GM13977 (cell line): Measurements from ENCODE around the gene FBXW11.
A peak's percentile ranks its signal among the peaks of the same experiment; 100 is the strongest.

Experiments
- DNase-seq: peaks from one replicate; pipeline ENCODE4 v3.0.0; 2012; ENCODE audit warnings: low spot score
- in situ Hi-C: fragments of 300-500 bp; cut with MboI; formaldehyde crosslinking; loops from one replicate; pipeline ENCODE4 v1.12.0; 2022; ENCODE audit warnings: low sequenced_read_pairs, low pct_unique_long_range_greater_than_20kb, mixed read lengths, inconsistent platforms; ENCODE audit not compliant: unreplicated experiment
- TF ChIP-seq, protein P1 (sequence below): IDR thresholded peaks from 2 replicates; pipeline ENCODE4 v1.5.1; 2012; ENCODE audit warnings: mild to moderate bottlenecking, control low read depth; ENCODE audit not compliant: insufficient read depth; ENCODE audit errors: extremely low read depth, missing control alignments

The FBXW11 gene

DNA sequence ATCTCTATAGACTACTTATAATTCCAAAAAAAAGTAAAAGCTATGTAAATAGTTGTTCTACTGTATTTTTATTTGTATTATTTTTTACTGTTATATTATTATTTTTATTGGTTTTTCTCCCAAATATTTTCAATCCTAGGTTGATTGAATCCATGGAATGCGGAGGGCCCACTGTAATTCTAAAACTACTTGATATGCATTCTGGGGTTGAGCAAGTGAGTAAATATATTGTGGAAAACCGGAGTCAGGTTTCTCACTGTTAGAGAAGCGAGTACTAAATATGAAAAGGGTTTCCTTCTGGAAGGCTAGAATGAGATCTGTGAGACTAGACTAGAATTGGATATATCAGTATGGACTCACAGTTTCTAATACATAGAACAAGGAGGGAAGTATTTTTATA, 66.5 kb downstream of the FBXW11 start:
- in situ Hi-C loops = no loop called here
- TF ChIP-seq, protein P1, sequence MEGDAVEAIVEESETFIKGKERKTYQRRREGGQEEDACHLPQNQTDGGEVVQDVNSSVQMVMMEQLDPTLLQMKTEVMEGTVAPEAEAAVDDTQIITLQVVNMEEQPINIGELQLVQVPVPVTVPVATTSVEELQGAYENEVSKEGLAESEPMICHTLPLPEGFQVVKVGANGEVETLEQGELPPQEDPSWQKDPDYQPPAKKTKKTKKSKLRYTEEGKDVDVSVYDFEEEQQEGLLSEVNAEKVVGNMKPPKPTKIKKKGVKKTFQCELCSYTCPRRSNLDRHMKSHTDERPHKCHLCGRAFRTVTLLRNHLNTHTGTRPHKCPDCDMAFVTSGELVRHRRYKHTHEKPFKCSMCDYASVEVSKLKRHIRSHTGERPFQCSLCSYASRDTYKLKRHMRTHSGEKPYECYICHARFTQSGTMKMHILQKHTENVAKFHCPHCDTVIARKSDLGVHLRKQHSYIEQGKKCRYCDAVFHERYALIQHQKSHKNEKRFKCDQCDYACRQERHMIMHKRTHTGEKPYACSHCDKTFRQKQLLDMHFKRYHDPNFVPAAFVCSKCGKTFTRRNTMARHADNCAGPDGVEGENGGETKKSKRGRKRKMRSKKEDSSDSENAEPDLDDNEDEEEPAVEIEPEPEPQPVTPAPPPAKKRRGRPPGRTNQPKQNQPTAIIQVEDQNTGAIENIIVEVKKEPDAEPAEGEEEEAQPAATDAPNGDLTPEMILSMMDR = no peak

DNA sequence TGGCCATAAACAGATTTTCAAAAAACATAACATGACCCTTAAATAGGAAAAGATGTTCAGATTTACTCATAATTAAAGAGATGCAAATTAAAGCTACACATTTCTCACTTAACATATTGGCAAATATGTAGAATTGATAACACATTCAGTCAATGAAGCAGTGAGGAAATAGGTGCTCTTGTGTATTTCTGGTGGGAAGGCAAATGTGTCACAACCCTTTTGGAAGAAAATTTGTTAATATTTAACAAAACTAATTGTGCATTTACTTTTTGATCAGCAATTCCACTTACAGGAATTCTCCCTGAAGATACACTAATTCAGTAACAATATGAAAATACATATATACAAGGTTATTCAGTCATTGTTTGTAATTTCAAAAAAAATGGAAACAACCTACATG, 68.1 kb downstream of the FBXW11 start:
- TF ChIP-seq, protein P1 = no peak
- in situ Hi-C loops = no loop called here
- no peak for DNase-seq

More for the DNA sequence above, 66.5 kb downstream of the FBXW11 start:
- no peak for DNase-seq

DNA sequence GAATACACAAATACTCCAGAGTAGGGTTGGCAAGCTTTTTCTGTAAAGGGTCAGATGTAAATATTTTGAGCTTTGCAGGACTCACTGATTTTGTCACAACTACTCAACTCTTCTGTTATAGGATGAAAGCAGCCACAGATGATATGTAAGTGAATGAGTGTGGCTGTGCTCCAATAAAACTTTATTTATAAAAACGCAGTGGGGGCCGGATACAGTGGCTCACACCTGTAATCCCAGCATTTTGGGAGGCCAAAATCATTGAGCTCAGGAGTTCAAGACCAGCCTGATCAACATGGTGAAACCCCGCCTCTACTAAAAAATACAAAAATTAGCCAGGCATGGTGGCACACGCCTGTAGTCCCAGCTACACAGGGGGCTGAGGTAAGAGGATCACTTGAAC, 69.1 kb downstream of the FBXW11 start:
- in situ Hi-C loops = no loop called here
- no peak for DNase-seq
- TF ChIP-seq, protein P1 = no peak

DNA sequence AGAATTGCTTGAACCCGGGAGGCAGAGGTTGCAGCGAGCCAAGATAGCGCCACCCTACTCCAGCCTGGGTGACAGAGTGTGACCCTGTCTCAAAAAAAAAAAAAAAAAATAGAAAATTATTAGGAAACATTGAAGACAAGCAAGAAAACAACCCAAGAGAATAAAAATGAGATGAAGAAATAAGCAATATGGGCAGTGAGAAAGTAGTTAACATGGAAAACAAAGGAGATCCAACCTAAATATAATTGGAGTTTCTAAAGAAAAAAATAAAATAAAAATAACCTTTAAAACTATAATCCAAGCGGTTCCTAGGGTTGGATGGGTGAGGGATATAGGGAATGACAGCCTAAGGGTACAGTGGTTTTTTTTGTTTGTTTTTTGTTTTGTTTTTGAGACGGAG, 71.9 kb downstream of the FBXW11 start:
- in situ Hi-C loops = no loop called here
- TF ChIP-seq, protein P1 = no peak

DNA sequence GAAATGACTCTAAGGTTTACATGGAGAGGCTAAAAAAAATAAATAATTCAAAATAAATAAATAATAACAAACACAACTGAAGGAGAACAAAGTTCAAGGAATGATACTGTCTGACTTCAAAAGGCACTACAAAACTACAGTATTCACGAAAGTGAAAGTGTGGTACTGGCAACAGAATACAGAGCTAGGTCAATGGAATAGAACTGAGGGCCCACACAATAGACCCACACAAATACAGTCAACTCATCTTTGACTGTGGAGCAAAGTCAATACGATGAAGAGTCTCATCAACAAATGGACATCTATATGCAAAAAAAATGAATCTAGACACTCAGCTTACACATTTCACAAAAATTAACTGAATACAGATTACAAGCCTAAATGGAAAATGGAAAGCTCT, 75.3 kb downstream of the FBXW11 start:
- no peak for DNase-seq
- TF ChIP-seq, protein P1 = no peak
- in situ Hi-C loops = no loop called here

More for the DNA sequence above, 71.9 kb downstream of the FBXW11 start:
- DNase-seq = no peak

GRCh38 chr5:171927345-171927941, 79.0 kb downstream of the FBXW11 start:
- in situ Hi-C loops = no loop called here
- DNase-seq = no peak
- TF ChIP-seq, protein P1 = peak; percentile 29
